ENCODE measurements around the gene NSMCE1.

Gene NSMCE1

DNA sequence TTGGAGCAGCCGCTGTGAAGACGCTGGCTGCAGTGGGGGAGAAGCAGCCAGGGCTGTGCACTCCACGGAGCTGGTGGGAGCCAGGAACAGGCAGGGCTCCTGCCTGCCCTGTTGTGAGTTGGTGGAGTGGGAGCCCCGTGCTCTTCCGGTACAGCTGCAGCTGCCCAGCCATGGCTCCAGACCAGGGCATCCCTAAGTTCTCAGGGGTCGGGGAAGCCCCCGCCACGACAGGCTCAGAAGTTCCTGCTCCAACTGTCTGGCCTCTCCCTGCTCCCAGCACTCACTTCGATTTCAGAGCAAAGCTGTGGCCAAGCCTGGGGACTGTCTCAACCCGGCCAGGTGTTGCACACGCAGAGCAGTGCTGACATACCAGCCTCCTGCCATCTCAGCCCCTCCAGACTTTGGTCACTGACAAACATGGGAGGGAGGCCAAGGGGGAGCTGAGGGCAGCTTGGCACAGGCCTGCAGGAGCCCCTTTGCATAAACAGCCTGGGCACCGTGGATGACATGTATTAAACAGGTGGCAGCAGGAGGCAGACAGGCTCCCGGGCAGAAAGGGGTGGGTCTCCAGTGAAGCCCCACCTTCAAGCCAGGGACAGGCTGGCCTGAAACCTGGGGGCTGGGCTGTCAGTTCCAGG lies 79.1 kb downstream of the NSMCE1 start:
- no peak for DNase-seq

DNA sequence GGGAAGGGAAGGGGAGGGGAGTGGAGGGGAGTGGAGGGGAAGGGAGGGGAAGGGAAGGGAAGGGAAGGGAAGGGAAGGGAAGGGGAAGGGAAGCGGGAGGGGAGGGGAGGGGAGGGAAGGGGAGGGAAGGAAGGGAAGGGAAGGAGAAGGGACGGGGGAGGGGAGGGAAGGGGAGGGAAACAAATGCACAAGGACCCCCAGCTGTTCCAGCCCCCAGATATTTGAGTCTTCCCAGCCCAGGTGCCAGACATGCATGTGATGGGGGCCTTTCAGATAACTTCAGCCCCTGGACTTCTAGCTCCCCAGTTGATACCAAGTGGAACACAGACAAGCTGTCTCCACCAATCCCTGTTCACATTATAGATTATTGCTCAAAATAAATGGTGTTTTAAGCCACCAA lies 79.9 kb downstream of the NSMCE1 start:
- no peak for DNase-seq

GRCh38 chr16:27185776-27186130 lies 82.8 kb downstream of the NSMCE1 start:
- no peak for DNase-seq

GRCh38 chr16:27182906-27183405 lies 85.6 kb downstream of the NSMCE1 start:
- DNase-seq, result no peak

DNA sequence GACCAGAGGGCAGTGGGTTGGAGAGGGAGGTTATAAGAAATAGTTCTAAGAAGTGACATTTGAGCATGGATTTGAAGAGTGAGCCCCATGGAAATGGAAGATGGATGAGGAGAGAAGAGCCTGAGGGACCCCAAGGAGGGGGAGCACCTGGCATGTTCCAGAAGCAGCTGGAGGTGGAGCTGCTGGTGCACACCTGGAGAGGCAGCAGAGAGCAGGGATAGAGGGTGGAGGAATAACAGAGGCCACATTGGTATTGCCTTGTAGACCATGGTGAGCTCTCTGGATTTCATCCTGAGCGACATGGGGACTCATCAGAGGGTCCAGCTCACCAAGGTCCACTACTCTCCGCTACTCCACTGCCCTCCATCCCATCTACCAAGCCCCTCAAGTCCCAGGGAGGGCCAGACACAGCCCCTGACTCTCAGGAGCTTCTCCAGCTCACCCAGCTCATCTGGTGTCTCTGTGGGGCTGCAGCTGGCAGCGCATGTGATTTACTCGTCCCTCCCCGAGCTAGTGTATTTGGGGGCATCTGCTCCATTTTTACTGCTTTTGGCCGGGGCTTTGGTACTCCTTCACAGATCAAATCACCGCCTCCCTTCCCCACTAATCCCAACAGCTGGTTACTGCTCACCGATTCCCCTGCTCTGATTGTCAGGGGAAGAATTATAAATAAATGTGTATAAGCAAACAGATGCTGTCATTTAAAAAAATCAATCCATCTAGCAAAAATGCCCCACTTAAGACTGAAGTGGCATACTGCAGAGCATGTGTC lies 87.4 kb downstream of the NSMCE1 start:
- DNase-seq, result no peak

DNA sequence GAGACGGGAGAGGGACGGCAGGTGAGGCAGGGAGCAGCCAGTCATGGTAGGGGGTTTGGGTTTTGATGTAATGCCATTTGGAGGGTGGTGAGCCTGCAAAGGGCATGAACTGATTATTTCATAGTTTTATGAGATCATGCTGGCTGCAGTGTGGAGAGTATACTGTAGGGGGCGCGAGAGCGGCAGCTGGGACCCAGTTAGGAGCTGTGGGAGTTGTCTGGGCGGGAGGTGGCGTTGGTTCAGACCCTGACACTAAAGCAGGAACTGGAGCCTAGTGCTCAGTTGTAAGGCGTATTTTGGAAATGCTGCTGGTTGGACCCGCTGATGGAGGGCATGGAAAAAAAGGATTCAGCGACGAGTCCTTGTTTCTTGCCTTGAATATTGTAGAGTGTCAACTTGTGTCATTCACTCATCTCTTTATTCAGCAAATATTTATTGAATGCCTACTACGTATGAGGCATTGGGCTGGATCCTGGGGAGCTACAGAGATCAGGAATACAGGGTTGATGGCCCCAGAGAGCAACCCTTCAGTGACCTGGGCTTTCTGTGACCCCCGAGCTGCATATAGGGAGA lies 89.0 kb downstream of the NSMCE1 start:
- DNase-seq, result peak; percentile 70

GRCh38 chr16:27177031-27177774 lies 91.4 kb downstream of the NSMCE1 start:
- DNase-seq, result no peak

DNA sequence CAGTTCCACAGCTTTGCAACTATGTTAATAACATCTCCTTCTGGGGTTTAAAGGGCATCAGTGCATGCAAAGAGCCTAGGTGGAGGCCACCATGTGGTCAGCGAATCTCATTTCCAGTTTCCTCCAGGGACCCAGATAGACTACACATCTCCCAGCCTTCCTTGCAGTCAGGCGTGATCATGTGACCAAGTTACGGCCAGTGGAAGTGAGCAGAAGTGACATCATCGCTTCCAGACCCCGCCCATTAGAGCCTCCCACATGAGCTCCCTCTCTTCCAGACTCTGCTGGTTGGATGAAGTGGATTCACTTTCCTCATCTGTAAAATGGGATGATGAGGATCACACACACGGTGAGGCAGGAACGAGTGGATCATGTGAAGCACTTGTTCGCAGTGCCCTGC lies 92.7 kb downstream of the NSMCE1 start:
- no peak for DNase-seq

Data from NK-92 treated with Interleukin-12 subunit alpha and Interleukin-12 subunit beta, amount 100 ng/mL, for 24 hours (cell line).